ENCODE measurements around the gene CCRL2. TPM values are rescaled to one million over a fixed set of nuclear protein-coding genes. Genes with fewer than 3 reads are reported as not detected.

The CCRL2 gene
- total and polyA plus RNA-seq, 9 of the 15 experiments (the other 6 are each of a cell fraction or from before 2014, with no cell fraction given), result 3.4 to 5.7 (median 4.0) TPM

GRCh38 chr3:46400000-46400734, 6.9 kb upstream of the CCRL2 start (continued):
- TF ChIP-seq NONO (IDR thresholded peaks at IDR 0.05; ENCODE audit: low read depth in 2 of 2, low read length in 1 of 2) (no peak), BRF1 (IDR thresholded peaks at IDR 0.05; ENCODE audit: borderline replicate concordance, extremely low read depth, insufficient read length) (no peak), ZNF143 (CRISPR knock-in tag; IDR thresholded peaks at IDR 0.05) (no peak), BDP1 (IDR thresholded peaks at IDR 0.05; ENCODE audit: insufficient read depth, insufficient read length) (no peak), L3MBTL2 (IDR thresholded peaks at IDR 0.05) (peak; percentile 23; the same call in 1 of the 2 replicates), BHLHE40 (IDR thresholded peaks at IDR 0.05; ENCODE audit: low read length) (peak; percentile 67), FIP1L1 (IDR thresholded peaks at IDR 0.05; ENCODE audit: low read depth, low read length, poor library complexity, severe bottlenecking) (no peak), USF2 (CRISPR knock-in tag; IDR thresholded peaks at IDR 0.05) (no peak), CHCHD3 (CRISPR knock-in tag; IDR thresholded peaks at IDR 0.05) (no peak), ZBTB11 (CRISPR knock-in tag; IDR thresholded peaks at IDR 0.05) (no peak; a peak in 1 of 6 replicates), GABPB1 (CRISPR knock-in tag; IDR thresholded peaks at IDR 0.05) (no peak), MAFF (IDR thresholded peaks at IDR 0.05; ENCODE audit: low read length) (peak; percentile 67), ZNF354B (CRISPR knock-in tag; IDR thresholded peaks at IDR 0.05) (no peak), TAF1 (IDR thresholded peaks at IDR 0.05; ENCODE audit: control insufficient read depth, extremely low read depth, insufficient read depth, low read length, severe bottlenecking) (no peak), CREB5 (CRISPR knock-in tag; IDR thresholded peaks at IDR 0.05) (no peak), GTF2A2 (tag; IDR thresholded peaks at IDR 0.05) (no peak), ARID3A (IDR thresholded peaks at IDR 0.05; ENCODE audit: borderline replicate concordance, low read depth, low read length) (peak; percentile 91; the same call in 1 of the 2 replicates), MCM7 (IDR thresholded peaks at IDR 0.05) (no peak), LCOR (CRISPR knock-in tag; IDR thresholded peaks at IDR 0.05) (no peak)
